Effector CD4-positive, alpha-beta T cell (primary cell): ENCODE measurements around the gene CEP135.
"Not testable (repeated sequence)": the region's sequence is repeated elsewhere in the genome, so short reads cannot be mapped to it uniquely, and the experiment has no call there.

Experiments used
- DNase-seq: peaks from one replicate; pipeline ENCODE4 v3.0.0-alpha.2; 2020

CEP135 gene

GRCh38 chr4:55947912-55948725, 626 bp upstream of the CEP135 start:
- DNase-seq: peak; percentile 44

GRCh38 chr4:55949482-55949802, 697 bp downstream of the CEP135 start:
- no peak for DNase-seq

DNA sequence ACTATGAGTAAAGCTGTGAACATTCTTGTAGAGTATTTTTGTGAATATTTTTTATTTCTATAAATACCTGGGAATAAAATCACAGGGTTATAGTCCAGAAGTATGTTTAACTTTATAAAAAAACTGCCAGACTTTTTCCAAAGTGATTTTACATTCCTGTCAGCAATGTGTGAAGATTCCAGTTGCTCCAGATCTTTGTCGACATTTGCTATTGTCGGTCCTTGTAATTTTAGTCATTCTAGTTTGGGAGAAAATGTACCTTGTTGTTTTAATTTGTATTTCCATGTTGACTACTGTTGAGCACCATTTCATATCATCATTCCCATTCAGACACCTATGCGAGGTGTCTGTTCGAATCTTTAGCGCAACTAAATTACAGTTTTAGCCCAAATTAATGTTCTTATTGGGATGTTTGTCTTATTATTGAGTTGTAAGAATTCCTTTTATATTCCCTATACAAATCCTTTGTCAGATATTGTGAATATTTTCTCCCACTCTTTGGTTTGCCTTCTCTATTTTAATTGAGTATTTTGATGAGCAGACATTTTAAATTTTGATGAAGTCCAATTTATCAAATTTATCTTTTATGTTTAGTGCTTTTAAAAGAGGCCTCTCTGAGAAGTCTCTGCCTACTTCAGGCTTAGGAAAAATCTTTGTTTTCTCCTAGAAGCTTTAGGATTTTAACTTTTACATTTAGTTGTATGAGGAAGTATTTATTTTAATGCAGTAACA, 2.6 kb downstream of the CEP135 start:
- DNase-seq: no peak

DNA sequence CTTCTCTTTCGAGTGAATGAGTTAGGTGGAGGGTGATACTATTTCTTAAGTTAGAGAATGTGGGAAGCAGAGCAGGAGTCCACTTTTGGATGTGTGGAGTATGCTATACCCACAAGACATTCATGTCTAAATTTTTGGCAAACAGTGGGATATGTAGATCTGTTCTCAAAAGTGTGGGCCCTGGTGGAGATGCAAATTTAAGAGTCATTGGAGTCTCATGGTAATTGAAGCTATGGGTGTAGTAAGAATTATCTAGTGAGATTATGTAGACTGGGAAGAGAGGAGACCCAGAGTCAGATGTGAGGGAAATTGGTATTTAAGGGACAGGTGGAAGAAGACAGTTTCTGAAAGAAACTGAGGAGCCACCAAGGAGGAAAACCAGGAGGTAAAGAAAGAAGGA, 7.0 kb downstream of the CEP135 start:
- no peak for DNase-seq

DNA sequence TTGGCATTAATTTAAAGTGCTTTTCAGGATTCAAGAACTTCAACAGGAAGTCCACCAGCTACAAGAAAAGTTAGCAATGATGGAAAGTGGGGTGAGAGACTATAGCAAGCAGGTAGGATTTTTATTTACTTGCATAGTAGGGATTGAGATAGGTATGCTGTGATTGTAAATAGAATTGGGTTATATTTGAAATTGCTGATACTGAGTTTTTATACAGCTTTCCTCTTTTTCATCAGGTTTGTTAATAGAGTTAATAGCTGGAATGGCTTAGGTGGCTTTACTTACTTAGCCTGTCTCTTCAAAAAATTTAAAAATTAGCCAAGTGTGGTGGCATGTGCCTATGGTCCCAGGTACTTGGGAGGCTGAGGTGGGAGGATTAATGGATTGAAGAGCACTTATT, 10.9 kb downstream of the CEP135 start:
- DNase-seq: no peak

DNA sequence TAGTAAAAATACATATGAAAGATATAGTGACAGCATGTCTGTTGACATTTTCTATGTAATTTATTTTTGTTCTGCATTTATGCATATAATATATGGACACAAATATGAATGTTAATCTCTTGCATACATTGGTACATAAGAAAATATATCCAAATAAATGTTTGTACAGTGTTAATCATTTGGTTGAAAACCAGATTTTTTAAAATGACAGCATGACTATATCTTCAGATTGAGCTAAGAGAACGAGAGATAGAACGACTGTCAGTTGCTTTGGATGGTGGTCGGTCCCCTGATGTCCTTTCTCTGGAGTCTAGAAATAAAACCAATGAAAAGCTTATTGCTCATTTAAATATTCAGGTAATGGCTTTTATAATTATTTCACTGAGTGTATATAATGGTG, 15.3 kb downstream of the CEP135 start:
- DNase-seq: no peak

GRCh38 chr4:55965585-55965984, 16.8 kb downstream of the CEP135 start:
- no peak for DNase-seq

DNA sequence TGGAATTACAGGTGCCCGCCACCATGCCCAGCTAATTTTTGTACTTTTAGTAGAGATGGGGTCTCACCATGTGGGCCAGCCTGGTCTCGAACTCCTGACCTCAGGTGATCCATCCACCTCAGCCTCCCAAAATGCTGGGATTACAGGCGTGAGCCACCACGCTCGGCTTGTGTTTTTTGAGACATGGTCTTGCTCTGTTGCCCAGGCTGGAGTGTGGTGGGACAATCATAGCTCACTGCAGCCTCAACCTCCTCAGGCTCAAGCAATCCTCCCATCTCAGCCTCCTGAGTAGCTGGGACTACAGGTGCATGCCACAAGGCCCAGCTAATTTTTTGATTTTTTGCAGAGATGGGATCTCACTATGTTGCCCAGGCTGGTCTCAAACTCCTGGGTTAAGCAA, 17.6 kb downstream of the CEP135 start:
- DNase-seq: not testable (repeated sequence)

DNA sequence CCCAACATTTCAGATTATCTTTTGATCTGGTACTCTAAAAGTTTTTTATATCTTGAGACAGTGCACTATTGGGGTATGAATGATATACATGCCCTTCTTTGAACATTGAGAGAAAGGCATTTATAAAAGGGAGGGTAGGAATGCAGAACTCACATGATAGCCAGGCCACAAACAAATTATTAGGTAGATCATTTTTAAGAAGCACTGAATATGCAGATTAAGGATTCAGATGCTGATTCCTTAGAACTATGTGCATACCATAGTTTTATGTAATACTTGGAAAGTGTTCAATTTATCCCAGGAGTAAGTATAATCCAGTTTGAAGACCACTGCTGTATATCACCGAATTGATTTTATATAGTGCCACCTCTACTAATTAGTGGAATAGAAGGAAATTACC, 18.6 kb downstream of the CEP135 start:
- DNase-seq: no peak

DNA sequence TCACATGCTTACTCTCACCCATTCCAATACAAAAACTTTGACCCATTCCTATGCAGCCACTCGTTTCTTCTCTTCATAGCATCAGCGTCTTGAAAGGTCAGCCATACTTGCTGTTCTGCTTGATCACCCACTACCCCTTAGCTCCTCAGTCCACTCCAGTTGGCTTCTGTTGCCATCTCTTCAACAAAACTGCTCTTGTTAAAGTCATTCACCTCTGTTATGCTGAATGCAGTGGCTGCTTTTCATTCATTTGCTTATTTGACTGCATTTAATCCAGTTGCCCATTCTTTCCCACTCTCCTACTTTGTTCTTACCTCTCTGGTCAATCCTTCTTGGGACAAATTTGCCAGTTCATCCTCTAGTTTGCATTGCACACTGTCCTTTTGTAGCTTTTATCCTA, 24.9 kb downstream of the CEP135 start:
- DNase-seq: no peak

DNA sequence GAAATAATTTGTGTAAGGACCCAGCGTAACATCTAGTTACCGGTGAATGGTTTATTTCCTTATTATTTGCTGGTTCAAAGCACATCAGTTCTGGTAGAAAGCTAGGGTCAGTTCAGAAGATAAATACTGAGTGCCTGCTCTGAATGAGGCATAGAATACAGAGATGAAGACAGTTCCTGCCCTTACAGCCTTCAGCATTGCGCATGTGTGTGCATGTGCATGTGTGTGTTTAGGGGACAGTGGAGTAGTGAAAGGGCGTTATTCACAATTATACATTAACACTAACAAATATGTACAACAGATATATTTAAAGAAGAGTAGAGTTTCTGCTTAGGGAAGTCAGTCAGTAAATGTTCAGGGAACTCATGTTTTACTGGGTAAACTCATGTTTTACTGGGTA, 29.1 kb downstream of the CEP135 start:
- no peak for DNase-seq

GRCh38 chr4:55979562-55979961, 30.8 kb downstream of the CEP135 start:
- DNase-seq: no peak

GRCh38 chr4:55980725-55981124, 32.0 kb downstream of the CEP135 start:
- no peak for DNase-seq

DNA sequence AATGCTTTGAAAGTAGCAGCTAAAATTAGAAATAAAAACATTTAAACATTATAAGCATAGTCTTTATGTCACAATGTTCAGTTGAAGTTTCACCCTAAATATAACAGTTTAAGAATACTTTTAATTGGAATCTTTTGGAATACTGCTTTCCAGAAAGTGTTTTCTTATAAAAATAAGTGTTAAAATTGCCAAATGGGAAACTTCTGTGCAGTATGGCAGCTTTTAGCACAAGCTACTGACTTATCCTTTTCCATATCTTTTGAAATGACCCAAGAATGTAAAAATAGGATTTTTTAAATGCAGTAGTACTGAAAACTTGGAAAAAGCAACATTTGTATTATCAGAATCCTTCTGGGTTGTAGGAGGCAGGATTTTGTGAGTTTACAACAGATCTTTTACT, 34.2 kb downstream of the CEP135 start:
- DNase-seq: no peak

DNA sequence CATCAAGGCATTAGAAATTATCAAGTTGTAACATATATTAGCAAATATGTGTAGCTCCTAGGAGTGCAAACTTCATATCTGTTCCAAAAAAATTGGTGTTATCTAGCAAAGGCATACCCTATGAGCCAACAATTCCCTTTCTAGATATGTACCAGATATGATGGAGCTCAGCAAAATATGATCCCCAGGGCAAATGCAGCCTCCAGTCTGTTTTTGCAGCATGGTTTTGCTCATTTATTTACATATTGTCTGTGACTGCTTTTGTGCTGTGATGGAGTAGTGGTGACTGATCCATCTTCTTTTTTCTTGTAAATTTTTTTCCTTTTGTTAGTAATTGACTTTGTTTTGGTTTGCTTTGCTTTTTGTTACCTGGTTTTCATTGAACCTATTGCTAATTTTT, 41.0 kb downstream of the CEP135 start:
- no peak for DNase-seq

- DNase-seq: no peak
Measured at GRCh38 chr4:55993994-55994663, 45.4 kb downstream of the CEP135 start.

GRCh38 chr4:55996646-55997045, 47.9 kb downstream of the CEP135 start:
- DNase-seq: no peak

GRCh38 chr4:56003606-56004005, 54.9 kb downstream of the CEP135 start:
- no peak for DNase-seq

- DNase-seq: no peak
Measured at GRCh38 chr4:56004235-56004634, 55.5 kb downstream of the CEP135 start.

DNA sequence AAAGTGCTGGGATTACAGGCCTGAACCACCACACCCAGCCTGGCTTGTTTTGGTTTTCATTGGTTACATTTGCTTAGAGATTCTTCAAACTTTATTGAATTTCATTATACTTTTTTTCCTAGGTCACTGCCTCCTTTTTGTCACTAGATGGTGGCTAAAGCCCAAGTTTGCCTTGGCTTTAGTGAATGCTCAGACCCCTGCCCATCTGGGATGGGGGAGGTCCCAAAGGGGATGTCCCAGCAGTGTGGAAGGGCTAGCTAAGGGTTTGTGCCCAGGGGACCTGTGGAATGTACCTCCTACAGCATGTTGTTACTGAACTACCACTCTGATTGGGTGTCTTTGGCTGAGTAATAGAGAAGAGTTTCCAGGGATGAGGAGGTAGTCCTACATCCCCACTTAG, 58.4 kb downstream of the CEP135 start:
- no peak for DNase-seq

DNA sequence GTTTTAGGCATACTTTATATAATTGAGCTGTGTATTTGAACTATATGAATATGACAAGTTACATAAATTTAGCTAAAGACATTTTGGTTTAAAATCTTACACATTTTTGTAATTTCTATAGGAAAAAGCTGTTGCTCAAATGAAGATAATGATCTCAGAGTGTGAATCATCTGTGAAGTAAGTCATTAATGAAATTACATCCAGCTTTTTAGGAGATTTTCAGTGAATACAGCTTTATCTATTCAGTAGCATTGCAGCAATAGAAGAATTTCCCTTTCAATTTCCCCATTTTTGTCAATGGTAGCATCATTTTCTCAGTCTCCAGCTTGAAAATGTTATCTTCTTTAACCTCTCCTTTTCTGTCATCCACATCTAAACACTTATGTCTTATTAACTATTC, 59.5 kb downstream of the CEP135 start:
- no peak for DNase-seq

- DNase-seq: no peak
Measured at GRCh38 chr4:56026596-56026995, 77.9 kb downstream of the CEP135 start.

GRCh38 chr4:56028165-56028564, 79.4 kb downstream of the CEP135 start:
- no peak for DNase-seq
